Mammary epithelial cell (primary cell): ENCODE results near the gene CYTH2.

Source experiments
- EZH2 ChIP-seq: IDR thresholded peaks from 2 replicates; pipeline ENCODE4 v1.6.1; 2012; ENCODE audit warnings: low read length, inconsistent platforms, borderline replicate concordance
- TF ChIP-seq, protein P1 (sequence below), 2 donors: IDR thresholded peaks in 1 of 2; conservative IDR thresholded peaks in 1 of 2; 2 replicates each; pipeline ENCODE4 v1.5.1; 2011 to 2012; ENCODE audit warnings: inconsistent platforms in 2 of 2, low read length in 2 of 2, mild to moderate bottlenecking in 2 of 2, control low read depth in 1 of 2, low read depth in 1 of 2; ENCODE audit not compliant: insufficient read depth in 1 of 2; ENCODE audit errors: extremely low read depth in 1 of 2

- TF ChIP-seq, protein P1, sequence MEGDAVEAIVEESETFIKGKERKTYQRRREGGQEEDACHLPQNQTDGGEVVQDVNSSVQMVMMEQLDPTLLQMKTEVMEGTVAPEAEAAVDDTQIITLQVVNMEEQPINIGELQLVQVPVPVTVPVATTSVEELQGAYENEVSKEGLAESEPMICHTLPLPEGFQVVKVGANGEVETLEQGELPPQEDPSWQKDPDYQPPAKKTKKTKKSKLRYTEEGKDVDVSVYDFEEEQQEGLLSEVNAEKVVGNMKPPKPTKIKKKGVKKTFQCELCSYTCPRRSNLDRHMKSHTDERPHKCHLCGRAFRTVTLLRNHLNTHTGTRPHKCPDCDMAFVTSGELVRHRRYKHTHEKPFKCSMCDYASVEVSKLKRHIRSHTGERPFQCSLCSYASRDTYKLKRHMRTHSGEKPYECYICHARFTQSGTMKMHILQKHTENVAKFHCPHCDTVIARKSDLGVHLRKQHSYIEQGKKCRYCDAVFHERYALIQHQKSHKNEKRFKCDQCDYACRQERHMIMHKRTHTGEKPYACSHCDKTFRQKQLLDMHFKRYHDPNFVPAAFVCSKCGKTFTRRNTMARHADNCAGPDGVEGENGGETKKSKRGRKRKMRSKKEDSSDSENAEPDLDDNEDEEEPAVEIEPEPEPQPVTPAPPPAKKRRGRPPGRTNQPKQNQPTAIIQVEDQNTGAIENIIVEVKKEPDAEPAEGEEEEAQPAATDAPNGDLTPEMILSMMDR (conservative IDR thresholded peaks at IDR 0.05 in 1 of 2, IDR thresholded peaks at IDR 0.05 in 1 of 2; ENCODE audit: extremely low read depth in 1 of 2, insufficient read depth in 1 of 2, low read depth in 1 of 2, low read length in 2 of 2): no peak
- no peak for TF ChIP-seq EZH2
Measured at GRCh38 chr19:48496959-48497727, 28.0 kb downstream of the CYTH2 start.
